Cardiac muscle cell (in vitro differentiated cells and primary cell): ENCODE measurements around the gene PCDHGA4. TPM values are rescaled to one million over a fixed set of nuclear protein-coding genes. Genes with fewer than 3 reads are reported as not detected.
A peak's percentile ranks its signal among the peaks of the same experiment; 100 is the strongest.
"Not testable (repeated sequence)": the region's sequence is repeated elsewhere in the genome, so short reads cannot be mapped to it uniquely, and the experiment has no call there.

Experiments
- DNase-seq, 2 donors: peaks; one replicate each; pipeline versions ENCODE4 v3.0.0 to v3.0.0-alpha.2; 2010 to 2017; ENCODE audit warnings: low read depth in 1 of 2, low spot score in 1 of 2
- H3K27ac ChIP-seq: fragments of 200-600 bp; sonication (generic); 2 replicates; pipeline ENCODE4 v1.5.1; 2016
- H3K27me3 ChIP-seq: fragments of 200-600 bp; sonication (generic); 2 replicates; pipeline ENCODE4 v1.6.0; 2016; ENCODE audit warnings: control low read depth
- H3K36me3 ChIP-seq: fragments of 200-600 bp; sonication (generic); 2 replicates; pipeline ENCODE4 v1.5.1; 2016; ENCODE audit warnings: control low read depth
- H3K4me1 ChIP-seq: fragments of 200-600 bp; sonication (generic); 2 replicates; pipeline ENCODE4 v1.8.1; 2017; ENCODE audit warnings: low read depth, mild to moderate bottlenecking, mixed run types
- H3K4me3 ChIP-seq: fragments of 200-600 bp; sonication (generic); 2 replicates; pipeline ENCODE4 v1.5.1; 2016; ENCODE audit warnings: mild to moderate bottlenecking
- H3K9me3 ChIP-seq: fragments of 200-600 bp; sonication (generic); 2 replicates; pipeline ENCODE4 v1.5.1; 2017; ENCODE audit warnings: low read depth, mild to moderate bottlenecking, control low read depth
- CTCF ChIP-seq: IDR thresholded peaks from 2 replicates; pipeline ENCODE4 v1.5.1; 2012; ENCODE audit warnings: low read depth, mild to moderate bottlenecking, low read length
- polyA plus RNA-seq: library from polyadenylated mRNA; unstranded; fragments of >200 nt; fragmentation: Nextera tagmentation; extraction: Ambion mirVana; gene quantifications from 2 replicates; pipeline ENCODE4 v1.2.1, GENCODE V29; 2016
- total RNA-seq: library from RNA; depleted of rRNA; stranded (reverse); fragments of >200 nt; gene quantifications from 2 replicates; pipeline ENCODE4 v1.2.3, GENCODE V29; 2016

The PCDHGA4 gene
- total and polyA plus RNA-seq, 2 experiments from 2014 or later, result 0.20 to 1.5 TPM

- Histone ChIP-seq H3K4me3 (no peak within 1 kb of the TSS), H3K27me3 (no peaks in the 10 kb centered on the region), H3K4me1 (no peaks in the 10 kb centered on the region), H3K27ac (no peak within 1 kb of the TSS), H3K9me3 (no peaks in the 10 kb centered on the region), H3K36me3 (no peaks in the 10 kb centered on the region)
- peak; percentile 55 for TF ChIP-seq CTCF
- peak in 1 of 2 donors; percentile 66 for DNase-seq
Observed at GRCh38 chr5:141338538-141339306, 16.1 kb upstream of the PCDHGA4 start, which contains the start of gene PCDHGA2. Gene PCDHGA2 (plus strand): TSS chr5:141338760.

- not testable (repeated sequence) for H3K27me3 ChIP-seq, H3K4me3 ChIP-seq, H3K9me3 ChIP-seq, H3K4me1 ChIP-seq, H3K36me3 ChIP-seq, H3K27ac ChIP-seq, DNase-seq
Observed at GRCh38 chr5:141340781-141341354, 14.0 kb upstream of the PCDHGA4 start.

GRCh38 chr5:141342773-141343172, 12.0 kb upstream of the PCDHGA4 start:
- H3K27ac ChIP-seq, result peak overlapping the region; percentile 60
- peak in 1 of 2 donors; percentile 20 for DNase-seq
- H3K9me3 ChIP-seq, result no peaks in the 10 kb centered on the region
- no peaks in the 10 kb centered on the region for H3K4me1 ChIP-seq
- TF ChIP-seq CTCF, result no peak
- H3K4me3 ChIP-seq, result no peak overlapping the region
- H3K27me3 ChIP-seq, result no peaks in the 10 kb centered on the region
- H3K36me3 ChIP-seq, result no peaks in the 10 kb centered on the region

- Histone ChIP-seq H3K27ac (peak within 1 kb of the TSS; percentile 60), H3K4me1 (no peaks in the 10 kb centered on the region), H3K27me3 (no peaks in the 10 kb centered on the region), H3K4me3 (no peak within 1 kb of the TSS), H3K9me3 (no peaks in the 10 kb centered on the region), H3K36me3 (no peaks in the 10 kb centered on the region)
- DNase-seq, result peak in 1 of 2 donors; percentile 63
- peak; percentile 42 for TF ChIP-seq CTCF
Observed at GRCh38 chr5:141343242-141343952, 11.4 kb upstream of the PCDHGA4 start, which contains the start of gene PCDHGA3. Gene PCDHGA3 (plus strand): TSS chr5:141343829. CDS start chr5:141344034, 205 bp downstream.

GRCh38 chr5:141343953-141344463, 10.8 kb upstream of the PCDHGA4 start:
- H3K27me3 ChIP-seq, result no peaks in the 10 kb centered on the region
- H3K27ac ChIP-seq, result peak overlapping the region; percentile 60
- no peaks in the 10 kb centered on the region for H3K4me1 ChIP-seq
- no peaks in the 10 kb centered on the region for H3K9me3 ChIP-seq
- TF ChIP-seq CTCF, result no peak
- H3K36me3 ChIP-seq, result no peaks in the 10 kb centered on the region
- no peak for DNase-seq
- no peak overlapping the region for H3K4me3 ChIP-seq
